Suprapubic skin (tissue), 4 donors: Measurements from ENCODE around the gene C1orf52. TPM values are rescaled to one million over a fixed set of nuclear protein-coding genes. Genes with fewer than 3 reads are reported as not detected.

Experiments used
- DNase-seq, 2 donors: peaks; one replicate each; pipeline ENCODE4 v3.0.0-alpha.2; 2019; ENCODE audit warnings: low spot score in 2 of 2
- H3K27ac ChIP-seq: fragments of 200-600 bp; sonication (generic); one replicate; pipeline ENCODE4 v1.5.1; 2019
- H3K27me3 ChIP-seq: fragments of 200-600 bp; sonication (generic); one replicate; pipeline ENCODE4 v1.5.1; 2019
- H3K36me3 ChIP-seq: fragments of 200-600 bp; sonication (generic); one replicate; pipeline ENCODE4 v1.5.1; 2019
- H3K4me1 ChIP-seq: fragments of 200-600 bp; sonication (generic); one replicate; pipeline ENCODE4 v1.5.1; 2019
- H3K4me3 ChIP-seq: fragments of 200-600 bp; sonication (generic); one replicate; pipeline ENCODE4 v1.5.1; 2019; ENCODE audit warnings: mild to moderate bottlenecking
- H3K9me3 ChIP-seq: fragments of 200-600 bp; sonication (generic); one replicate; pipeline ENCODE4 v1.5.1; 2019
- EP300 ChIP-seq: sonication (generic); formaldehyde crosslinking; IDR thresholded peaks from one replicate; pipeline ENCODE4 v1.6.1; 2017; ENCODE audit warnings: antibody characterized with exemption
- POLR2A ChIP-seq, 2 donors: fragments of 450-650 bp; IDR thresholded peaks; one replicate each; pipeline ENCODE4 v1.6.1; 2017; ENCODE audit warnings: antibody characterized with exemption in 2 of 2, mild to moderate bottlenecking in 2 of 2, moderate library complexity in 2 of 2
- POLR2AphosphoS5 ChIP-seq, 3 donors: sonication (generic); formaldehyde crosslinking; IDR thresholded peaks; one replicate each; pipeline ENCODE4 v1.6.1; 2017; ENCODE audit warnings: antibody characterized with exemption in 3 of 3
- WGBS: methylation state at CpG from one replicate; pipeline ENCODE4 v1.1.5; 2018; 5-methylcytosine and 5-hydroxymethylcytosine counted together
- total RNA-seq, 4 donors: library from RNA; depleted of rRNA; stranded (reverse); fragments of >200 nt; gene quantifications; one replicate each; pipeline ENCODE4 v1.1.0, GENCODE V29; 2016
- TF ChIP-seq, protein P1 (sequence below), 2 donors: fragments of 200-600 bp in 1 of 2; fragments of 450-650 bp in 1 of 2; sonication (generic) in 1 of 2; IDR thresholded peaks; one replicate each; pipeline ENCODE4 v1.5.1; 2016 to 2019; ENCODE audit warnings: antibody characterized with exemption in 2 of 2, mild to moderate bottlenecking in 1 of 2, moderate library complexity in 1 of 2

C1orf52 gene
- total RNA-seq, 4 donors from 2014 or later: 13.9 to 33.3 (median 18.3) TPM

DNA sequence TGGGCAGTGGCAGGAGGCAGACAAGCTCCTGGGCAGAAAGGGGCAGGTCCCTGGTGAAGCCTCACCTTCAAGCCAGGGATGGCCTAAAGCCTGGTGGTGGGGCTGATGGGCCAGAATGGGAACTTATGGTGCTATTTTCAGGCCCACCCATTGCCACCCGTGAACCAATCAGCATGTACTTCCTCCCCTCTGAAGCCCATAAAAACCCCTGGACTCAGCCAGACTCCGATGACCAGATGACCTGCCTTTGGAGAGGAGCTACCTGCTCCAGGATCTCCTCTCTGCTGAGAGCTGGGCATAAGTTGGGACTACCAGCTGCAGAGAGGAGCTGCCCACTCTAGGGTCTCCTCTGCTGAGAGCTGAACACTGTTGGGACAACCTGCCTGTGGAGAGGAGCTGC lies 24.7 kb upstream of the C1orf52 start:
- no peak overlapping the region for H3K27ac ChIP-seq
- H3K4me1 ChIP-seq: peaks cover 24% of the 10 kb centered on the region
- no peaks in the 10 kb centered on the region for H3K9me3 ChIP-seq
- no peaks in the 10 kb centered on the region for H3K27me3 ChIP-seq
- H3K4me3 ChIP-seq: no peak overlapping the region
- TF ChIP-seq POLR2A (IDR thresholded peaks at IDR 0.05) (no peak), EP300 (no peak), POLR2AphosphoS5 (IDR thresholded peaks at IDR 0.05) (no peak)
- TF ChIP-seq, protein P1, sequence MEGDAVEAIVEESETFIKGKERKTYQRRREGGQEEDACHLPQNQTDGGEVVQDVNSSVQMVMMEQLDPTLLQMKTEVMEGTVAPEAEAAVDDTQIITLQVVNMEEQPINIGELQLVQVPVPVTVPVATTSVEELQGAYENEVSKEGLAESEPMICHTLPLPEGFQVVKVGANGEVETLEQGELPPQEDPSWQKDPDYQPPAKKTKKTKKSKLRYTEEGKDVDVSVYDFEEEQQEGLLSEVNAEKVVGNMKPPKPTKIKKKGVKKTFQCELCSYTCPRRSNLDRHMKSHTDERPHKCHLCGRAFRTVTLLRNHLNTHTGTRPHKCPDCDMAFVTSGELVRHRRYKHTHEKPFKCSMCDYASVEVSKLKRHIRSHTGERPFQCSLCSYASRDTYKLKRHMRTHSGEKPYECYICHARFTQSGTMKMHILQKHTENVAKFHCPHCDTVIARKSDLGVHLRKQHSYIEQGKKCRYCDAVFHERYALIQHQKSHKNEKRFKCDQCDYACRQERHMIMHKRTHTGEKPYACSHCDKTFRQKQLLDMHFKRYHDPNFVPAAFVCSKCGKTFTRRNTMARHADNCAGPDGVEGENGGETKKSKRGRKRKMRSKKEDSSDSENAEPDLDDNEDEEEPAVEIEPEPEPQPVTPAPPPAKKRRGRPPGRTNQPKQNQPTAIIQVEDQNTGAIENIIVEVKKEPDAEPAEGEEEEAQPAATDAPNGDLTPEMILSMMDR (IDR thresholded peaks at IDR 0.05): no peak
- WGBS: 100% methylated on average over 2 of the region's 2 CpGs
- no peak for DNase-seq
- H3K36me3 ChIP-seq: no peaks in the 10 kb centered on the region

DNA sequence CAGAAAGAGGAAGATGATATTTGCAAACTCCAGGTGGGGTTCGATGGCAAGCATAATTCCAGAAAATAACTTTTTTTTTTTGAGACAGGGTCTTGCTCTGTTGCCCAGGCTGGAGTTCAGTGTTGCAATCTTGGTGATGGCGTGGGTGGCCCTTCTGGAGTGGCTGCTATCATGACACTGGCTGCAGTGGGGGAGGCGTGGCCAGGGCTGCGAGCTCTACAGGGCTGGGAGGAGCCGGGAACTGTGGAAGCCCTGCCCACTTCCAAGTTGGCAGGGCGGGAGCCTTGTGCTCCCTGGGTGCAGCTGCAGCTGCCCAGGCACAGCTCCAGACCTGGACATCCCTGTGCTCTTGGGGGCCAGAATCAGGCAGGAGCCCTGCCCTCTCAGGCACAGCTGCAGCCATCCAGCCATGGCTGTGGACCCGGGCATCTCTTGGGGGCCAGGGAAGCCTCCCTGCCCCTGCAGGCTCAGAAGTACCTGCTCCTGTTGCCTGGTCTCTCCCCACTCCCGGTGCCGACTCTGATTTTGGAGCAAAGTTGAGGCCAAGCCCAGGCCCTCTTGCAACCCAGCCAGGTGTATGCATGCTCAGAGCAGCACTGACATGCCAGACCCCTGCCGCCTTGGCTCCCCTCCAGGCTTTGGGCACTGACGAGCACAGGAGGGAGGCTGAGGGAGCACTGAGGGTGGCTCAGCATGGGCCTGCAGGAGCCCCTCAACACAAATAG lies 24.2 kb upstream of the C1orf52 start:
- DNase-seq: peak in 1 of 2 donors; percentile 68
- no peaks in the 10 kb centered on the region for H3K9me3 ChIP-seq
- WGBS: 52% methylated on average over 11 of the region's 11 CpGs
- peaks cover 30% of the 10 kb centered on the region for H3K4me1 ChIP-seq
- no peak overlapping the region for H3K4me3 ChIP-seq
- TF ChIP-seq EP300 (no peak), POLR2AphosphoS5 (IDR thresholded peaks at IDR 0.05) (no peak), POLR2A (IDR thresholded peaks at IDR 0.05) (no peak)
- TF ChIP-seq, protein P1 (IDR thresholded peaks at IDR 0.05): no peak
- H3K27me3 ChIP-seq: no peaks in the 10 kb centered on the region
- H3K36me3 ChIP-seq: no peaks in the 10 kb centered on the region
- no peak overlapping the region for H3K27ac ChIP-seq

DNA sequence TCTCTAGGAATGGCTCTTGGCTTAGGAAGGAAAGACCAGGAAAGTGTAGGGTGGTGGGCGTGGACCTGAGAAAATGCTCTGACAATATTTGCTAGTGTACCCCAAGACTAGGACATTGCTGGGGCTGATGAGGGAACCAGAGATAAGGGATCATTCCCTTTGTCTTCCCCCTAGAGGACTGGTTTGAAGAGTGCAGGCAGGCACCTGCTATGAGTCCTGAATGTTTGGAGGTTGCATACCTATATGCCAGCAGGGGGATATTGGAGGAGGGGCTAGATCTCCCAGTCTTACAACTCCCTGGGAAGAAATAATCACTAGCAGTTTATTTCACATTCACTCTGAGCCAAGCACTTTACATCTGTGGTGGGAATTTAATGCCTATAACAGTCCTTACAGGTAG lies 23.0 kb upstream of the C1orf52 start:
- TF ChIP-seq POLR2A (IDR thresholded peaks at IDR 0.05) (no peak), POLR2AphosphoS5 (IDR thresholded peaks at IDR 0.05) (no peak), EP300 (no peak)
- TF ChIP-seq, protein P1 (IDR thresholded peaks at IDR 0.05): no peak
- Histone ChIP-seq H3K27ac (no peak overlapping the region), H3K36me3 (no peaks in the 10 kb centered on the region), H3K9me3 (no peaks in the 10 kb centered on the region), H3K4me3 (no peak overlapping the region), H3K27me3 (no peaks in the 10 kb centered on the region), H3K4me1 (peaks cover 41% of the 10 kb centered on the region)
- WGBS: 92% methylated on average over 1 of the region's 1 CpG
- no peak for DNase-seq

DNA sequence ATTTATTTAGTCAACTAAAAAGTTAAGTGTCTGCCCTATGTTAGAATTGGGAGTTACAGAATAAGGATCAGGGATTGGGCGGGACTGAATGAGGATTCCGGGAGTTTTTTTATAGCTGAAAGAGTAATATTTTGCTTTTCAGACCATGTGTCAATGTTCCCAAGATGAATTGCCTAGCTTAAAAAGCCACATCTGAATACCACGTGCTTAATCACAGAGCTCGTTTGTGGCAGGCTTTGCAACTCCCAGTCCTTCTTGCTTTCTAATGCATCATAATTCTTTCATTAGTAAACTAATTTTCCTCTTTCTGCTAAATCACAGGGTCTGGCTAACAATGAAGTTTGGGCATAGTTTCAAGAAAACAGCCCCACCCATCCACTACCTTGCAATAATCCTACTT lies 21.2 kb upstream of the C1orf52 start:
- WGBS: 44% methylated on average over 4 of the region's 4 CpGs
- Histone ChIP-seq H3K27ac (peak overlapping the region; percentile 84), H3K36me3 (no peaks in the 10 kb centered on the region), H3K4me1 (peaks cover 49% of the 10 kb centered on the region), H3K4me3 (no peak overlapping the region), H3K27me3 (no peaks in the 10 kb centered on the region), H3K9me3 (no peaks in the 10 kb centered on the region)
- no peak for TF ChIP-seq EP300
- TF ChIP-seq POLR2AphosphoS5 (IDR thresholded peaks at IDR 0.05): no peak
- TF ChIP-seq, protein P1 (IDR thresholded peaks at IDR 0.05): no peak
- no peak for TF ChIP-seq POLR2A (IDR thresholded peaks at IDR 0.05)
- DNase-seq: no peak

DNA sequence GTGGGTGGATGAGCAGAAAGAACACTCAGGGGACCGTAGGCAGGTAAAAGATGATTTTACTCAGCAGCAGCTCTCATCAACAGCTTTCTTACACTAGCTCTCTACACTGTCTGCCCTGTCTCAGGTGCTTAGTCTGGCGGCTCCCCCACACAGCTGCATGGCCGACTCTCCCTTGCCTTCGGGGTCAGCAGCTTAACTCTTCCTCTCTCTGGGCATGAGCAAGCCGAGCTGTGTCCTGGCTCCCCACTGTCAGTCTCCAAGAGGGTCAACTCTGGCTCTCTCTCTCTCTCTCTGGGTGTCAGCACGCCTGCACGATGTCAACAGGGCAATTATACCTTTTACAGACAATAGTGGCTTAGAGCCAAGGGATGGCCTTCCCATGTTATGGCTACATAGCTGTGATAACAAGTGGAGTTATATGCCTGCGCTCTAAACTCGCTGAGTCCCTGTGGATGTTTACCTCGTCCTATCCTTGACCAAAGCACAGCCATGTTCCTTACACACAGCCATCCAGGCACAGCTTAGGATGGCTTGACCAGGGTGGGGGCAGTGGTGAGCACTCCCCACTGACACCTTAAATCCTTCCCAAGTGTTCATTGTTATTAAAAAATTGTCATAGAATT lies 20.1 kb upstream of the C1orf52 start:
- no peak for DNase-seq
- TF ChIP-seq POLR2AphosphoS5 (IDR thresholded peaks at IDR 0.05): no peak
- no peak for TF ChIP-seq EP300
- TF ChIP-seq POLR2A (IDR thresholded peaks at IDR 0.05): no peak
- TF ChIP-seq, protein P1 (IDR thresholded peaks at IDR 0.05): no peak
- no peaks in the 10 kb centered on the region for H3K27me3 ChIP-seq
- WGBS: 83% methylated on average over 10 of the region's 10 CpGs
- H3K36me3 ChIP-seq: no peaks in the 10 kb centered on the region
- H3K4me1 ChIP-seq: peaks cover 60% of the 10 kb centered on the region
- H3K9me3 ChIP-seq: no peaks in the 10 kb centered on the region
- peak overlapping the region; percentile 31 for H3K4me3 ChIP-seq
- peak overlapping the region; percentile 84 for H3K27ac ChIP-seq
